NOMO-1 (cell line): ENCODE results near the gene EBI3.
"Not testable (repeated sequence)": the region's sequence is repeated elsewhere in the genome, so short reads cannot be mapped to it uniquely, and the experiment has no call there.

ENCODE experiments used
- DNase-seq, 2 experiments: peaks; one replicate each; lab custom pipeline; 2025; ENCODE audit not compliant: unreplicated experiment in 2 of 2; lab: John Stamatoyannopoulos, UW

EBI3 gene

DNA sequence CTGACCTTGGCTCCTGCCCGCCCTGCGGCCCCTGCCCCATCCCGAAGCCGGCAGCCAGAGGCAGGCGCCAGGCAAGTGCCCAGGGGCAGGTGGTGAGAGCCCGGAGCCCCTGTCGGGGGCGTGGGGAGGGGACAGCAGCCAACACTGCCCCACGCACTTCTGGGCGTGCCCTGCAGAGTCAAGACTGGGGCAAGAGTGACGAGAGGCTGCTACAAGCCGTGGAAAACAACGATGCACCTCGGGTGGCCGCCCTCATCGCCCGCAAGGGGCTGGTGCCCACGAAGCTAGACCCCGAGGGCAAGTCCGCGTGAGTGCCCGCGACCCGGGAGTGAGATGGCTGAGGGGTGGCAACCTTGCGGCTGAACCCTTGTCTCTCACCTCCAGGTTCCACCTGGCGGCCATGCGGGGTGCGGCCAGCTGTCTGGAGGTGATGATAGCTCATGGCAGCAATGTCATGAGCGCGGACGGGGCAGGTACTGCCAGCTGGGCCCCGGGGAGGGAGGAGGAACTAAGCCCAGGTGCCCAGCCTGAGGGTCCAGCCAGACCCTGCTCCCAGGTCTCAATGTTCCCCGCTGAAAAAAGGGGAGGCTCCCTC, 29.5 kb upstream of the EBI3 start:
- no peak for DNase-seq

DNA sequence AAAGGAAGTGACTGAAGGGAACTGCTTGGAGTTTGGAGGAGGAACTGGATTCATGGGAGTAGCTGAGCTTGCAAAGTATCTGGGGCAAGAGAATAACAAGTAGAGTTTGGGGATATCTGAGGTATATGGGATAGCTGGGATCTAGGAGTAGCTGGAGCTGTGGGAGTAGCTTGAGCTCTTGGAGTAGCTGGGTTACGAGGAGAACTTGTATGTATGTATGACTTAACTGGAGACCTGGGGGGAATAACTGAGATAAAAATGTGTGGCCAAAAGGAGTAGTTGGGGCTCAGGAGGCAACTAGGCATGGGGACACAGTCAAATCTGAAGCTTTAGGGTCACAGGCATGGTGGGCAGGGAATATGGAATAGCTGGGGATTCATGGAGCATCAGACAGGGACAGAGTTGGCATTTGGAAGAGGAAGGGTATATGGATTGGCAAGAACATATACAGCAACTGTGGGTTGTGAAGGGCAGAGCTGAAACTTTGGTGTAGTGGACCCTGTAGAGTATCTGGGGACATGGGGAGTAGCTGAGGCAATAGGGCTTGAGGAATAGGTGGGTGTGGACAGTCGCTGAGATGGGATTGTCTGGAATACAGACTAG, 28.3 kb upstream of the EBI3 start:
- DNase-seq: no peak

DNA sequence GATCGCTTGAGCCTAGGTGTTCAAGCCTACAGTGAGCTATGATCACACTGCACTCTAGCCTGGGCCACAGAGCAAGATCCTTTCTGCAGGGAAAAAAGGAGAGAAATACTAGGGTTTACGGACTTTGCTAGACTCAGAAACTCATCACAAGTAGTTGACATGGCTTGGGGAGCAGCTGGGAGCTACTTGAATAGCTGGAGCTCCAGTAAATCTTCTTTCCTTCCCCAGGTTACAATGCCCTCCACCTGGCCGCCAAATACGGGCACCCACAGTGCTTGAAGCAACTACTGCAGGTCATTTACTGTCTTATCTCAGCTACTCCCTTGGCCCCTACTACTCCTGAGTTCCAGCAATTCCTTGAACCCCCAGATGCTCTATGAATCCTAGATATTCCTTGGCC, 27.5 kb upstream of the EBI3 start:
- DNase-seq: no peak

DNA sequence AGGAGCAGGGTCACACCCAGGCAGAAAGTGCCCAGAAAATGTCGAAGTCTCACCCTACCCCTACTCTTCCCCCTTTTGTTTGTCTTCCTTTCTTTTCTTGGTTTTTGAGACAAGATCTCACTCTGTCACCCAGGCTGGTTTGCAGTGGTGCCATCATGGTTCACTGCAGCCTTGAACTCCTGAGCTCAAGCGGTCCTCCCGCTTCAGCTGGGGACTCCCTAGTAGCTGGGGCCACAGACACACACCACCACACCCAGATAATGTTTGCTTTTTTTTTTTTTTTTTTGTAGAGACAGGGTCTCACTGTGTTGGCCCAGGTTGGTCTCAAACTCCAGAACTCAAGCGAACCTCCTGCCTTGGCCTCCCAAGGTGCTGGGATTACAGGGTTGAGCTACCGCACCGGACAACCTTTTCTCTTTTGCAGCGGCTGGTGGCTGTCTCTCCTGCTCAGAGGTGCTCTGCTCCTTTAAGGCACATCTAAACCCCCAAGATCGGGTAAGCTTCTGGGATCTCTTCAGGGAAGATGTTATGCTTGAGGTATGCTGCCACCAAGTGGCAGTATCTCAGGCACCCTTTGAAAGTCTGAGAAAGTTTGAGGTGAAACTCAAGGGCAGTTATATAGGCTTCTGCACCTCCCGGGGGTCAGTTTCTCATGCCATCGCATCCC, 22.4 kb upstream of the EBI3 start:
- DNase-seq: no peak

DNA sequence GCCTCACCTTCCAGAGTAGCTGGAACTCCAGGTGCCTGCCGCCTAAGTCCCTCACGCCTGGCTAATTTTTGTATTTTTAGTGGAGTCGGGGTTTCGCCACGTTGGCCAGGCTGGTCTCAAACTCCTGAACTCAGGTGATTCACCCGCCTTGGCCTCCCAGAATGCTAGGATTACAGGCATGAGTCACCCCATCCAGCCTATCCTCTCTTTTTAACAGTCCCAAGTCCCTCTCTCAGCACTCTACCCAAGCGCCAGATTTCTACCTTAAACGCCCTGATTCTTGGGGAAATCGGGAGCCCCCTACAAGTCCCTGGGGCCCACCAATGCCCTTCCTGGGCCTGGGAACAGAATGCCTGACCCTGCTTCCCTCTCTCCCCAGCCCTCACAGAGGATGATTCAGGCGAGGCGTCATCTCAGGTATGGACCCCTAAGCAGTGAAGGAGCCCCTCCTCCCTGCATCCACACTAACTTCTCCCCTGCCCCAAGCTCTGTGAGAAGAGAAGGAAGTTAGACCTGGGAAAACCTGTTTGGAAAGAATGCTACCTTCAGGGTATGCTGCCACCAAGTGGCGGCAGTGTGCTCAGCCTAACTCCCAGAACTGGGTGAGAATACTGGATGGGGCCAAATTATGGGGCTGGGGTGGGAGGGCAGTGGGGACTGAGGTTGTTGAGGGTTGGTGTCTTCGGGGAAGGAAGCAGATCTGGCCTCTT, 20.8 kb upstream of the EBI3 start:
- DNase-seq: peak in 1 of 2 experiments; percentile 13

DNA sequence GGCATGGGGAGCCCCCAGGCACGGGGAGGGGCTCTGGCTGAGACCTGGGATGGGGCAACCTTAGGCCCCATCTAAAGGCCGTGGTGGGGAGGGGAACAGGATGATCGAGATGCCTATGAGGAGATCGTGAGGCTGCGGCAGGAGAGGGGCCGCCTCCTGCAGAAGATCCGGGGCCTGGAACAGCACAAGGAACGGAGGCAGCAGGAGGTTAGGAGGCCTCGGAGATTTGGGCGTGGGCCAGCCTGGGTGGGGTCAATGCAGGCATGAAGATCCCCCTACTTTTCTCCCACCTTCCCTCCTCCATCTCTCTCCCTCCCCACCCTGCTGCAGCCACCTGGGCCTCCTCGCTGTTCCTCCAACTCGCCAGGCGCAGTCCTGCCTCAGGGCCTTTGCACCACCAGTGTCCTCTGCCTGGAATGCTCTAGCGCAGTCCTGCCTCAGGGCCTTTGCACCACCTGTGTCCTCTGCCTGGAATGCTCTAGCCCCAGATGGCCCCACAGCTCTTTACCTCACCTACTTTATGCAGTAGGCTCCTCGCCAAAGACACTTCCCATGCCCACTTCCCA, 19.1 kb upstream of the EBI3 start:
- DNase-seq: no peak

DNA sequence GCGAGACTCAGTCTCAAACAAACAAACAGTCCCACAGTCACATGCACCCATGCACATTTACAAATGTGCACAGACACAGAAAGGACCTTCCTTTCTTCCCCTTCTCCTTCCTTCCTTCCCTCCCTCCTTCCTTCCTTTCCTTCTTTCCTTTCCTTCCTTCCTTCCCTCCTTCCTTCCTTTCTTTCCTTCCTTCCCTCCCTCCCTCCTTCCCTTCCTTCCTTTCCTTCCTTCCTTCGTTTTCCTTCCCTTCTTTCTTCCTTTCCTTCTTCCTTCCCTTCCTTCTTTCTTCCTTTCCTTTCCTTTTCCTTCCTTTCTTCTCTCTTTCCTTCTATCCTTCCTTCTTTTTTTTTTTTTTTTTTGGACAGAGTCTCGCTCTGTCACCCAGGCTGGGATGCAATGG, 16.2 kb upstream of the EBI3 start:
- DNase-seq: no peak

DNA sequence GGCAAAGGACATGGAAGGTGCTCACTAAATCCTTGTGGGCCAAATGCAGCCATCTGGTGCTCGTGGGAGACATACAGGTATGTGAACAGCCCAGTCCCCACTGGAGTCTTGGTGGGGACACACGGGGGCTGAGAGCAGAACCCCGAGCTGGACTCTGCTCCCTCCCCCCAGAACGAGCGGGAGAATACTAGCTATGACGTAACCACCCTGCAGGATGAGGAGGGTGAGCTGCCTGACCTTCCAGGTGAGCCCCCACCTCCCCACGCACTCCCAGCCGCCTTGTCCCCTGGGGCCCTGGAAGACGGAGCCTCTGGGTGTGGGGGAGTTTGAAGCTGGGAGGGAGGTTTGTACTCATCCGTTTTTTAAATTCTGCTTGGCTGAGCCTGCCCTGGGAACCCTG, 13.5 kb upstream of the EBI3 start:
- no peak for DNase-seq

DNA sequence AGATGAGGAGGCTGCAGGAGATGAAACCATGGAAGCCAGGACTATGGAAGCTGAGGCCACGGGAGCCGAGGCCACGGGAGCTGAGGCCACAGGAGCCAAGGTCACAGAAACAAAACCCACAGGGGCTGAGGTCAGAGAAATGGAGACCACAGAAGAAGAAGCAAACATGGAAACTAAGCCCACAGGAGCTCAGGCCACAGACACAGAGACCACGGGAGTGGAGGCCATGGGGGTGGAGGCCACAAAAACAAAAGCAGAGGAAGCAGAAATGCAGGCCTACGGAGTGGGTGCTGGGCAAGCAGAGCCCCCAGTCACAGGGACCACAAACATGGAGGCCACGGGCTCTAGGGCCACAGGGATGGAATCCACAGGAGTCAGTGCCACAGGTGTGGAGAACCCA, 12.5 kb upstream of the EBI3 start:
- no peak for DNase-seq

DNA sequence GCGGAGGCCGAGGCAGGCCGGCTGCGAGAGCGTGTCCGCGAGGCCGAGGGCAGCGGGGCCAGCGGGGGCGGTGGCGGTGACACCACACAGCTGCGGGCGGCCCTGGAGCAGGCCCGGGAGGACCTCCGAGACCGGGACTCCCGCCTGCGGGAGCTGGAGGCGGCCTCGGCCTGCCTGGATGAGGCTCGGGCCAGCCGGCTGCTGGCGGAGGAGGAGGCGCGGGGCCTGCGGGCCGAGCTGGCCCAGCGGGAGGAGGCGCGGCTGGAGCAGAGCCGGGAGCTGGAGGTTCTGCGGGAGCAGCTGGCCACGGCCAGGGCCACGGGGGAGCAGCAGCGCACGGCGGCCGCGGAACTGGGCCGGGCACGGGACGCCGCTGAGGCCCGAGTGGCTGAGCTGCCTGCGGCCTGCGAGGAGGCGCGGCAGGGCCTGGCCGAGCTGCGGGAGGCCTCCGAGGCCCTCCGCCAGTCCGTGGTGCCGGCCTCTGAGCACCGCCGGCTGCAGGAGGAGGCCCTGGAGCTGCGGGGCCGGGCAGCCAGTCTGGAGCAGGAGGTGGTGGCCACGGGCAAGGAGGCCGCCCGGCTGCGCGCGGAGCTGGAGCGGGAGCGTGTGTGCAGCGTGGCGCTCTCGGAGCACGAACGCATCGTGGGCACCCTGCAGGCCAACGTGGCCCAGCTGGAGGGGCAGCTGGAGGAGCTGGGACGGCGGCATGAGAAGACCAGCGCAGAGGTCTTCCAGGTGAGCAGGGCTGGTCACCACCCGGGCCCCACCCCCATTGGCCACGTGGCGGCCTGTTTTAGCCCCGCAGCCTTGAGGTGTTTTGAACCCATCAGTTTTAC, 11.7 kb upstream of the EBI3 start:
- DNase-seq: no peak

DNA sequence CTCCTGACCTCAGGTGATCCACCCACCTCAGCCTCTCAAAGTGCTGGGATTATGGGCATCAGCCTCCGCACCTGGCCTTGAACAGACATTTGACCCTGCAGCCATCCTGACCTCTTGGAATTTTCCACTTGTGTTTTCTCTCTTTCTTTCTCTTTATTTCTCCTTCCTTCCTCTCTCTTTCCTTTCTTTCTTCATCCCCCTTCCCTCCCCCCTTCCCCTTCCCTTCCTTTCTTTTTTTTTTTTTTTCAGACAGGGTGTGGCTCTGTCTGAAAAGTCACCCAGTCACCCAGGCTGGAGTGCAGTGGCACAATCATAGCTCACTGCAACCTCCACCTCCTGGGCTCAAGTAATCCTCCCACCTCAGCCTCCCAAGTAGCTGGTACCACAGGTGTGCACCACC, 10.8 kb upstream of the EBI3 start:
- not testable (repeated sequence) for DNase-seq

DNA sequence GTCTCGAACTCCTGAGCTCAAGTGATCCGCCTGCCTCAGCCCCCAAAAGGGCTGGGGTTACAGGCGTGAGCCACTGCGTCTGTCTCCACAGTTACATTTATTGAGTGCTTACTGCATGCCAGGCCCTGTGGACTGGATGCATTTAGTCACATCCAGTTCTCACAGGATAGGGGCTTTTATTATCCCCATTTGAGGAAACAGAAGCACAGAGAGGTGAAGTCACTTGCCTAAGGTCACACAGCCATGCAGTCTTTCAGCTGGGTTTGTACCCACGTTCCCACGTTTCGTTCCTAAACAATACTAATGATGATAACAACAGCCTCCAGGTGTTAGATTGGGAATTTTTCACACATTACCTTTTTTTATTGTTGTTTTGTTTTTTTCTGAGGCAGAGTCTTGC, 9.1 kb upstream of the EBI3 start:
- no peak for DNase-seq

DNA sequence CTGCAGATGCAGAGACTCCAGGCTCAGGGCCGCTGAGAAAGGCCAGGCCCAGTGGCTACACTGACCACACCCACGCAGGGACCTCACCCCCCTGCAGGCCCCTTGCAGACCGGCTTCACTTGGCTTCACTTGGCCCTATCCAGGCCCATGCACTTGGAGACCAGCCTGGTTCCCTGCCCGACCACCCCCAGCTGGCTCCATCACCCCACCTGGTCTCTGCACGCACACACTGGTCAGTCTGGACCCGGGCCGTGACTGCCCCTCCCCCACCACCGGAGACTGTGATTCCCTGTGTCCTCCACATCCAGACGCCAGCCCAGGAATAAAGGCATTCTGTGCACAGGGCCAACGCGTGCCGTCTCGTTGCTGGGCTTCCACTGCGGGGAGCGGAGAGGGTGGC, 4.9 kb upstream of the EBI3 start:
- no peak for DNase-seq

DNA sequence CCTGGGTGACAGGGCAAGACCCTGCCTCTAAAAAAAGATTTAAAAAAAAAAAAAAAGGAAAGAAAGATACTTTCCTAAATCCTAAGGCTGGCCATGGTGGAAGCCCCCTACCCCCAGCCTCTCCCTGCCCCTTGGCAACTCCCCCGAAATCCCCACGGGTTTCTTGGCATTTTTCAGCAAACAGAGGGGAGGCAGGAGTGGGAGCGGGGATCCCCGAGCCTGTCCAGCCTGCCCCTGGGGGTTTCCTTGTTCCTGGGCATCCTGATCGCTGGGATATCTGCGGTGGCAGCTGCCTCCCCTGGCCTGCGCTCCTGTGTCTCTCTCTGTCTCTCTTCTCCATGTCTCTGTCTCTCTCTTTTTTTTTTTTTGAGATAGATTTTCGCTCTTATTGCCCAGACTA, 3.4 kb upstream of the EBI3 start:
- no peak for DNase-seq

DNA sequence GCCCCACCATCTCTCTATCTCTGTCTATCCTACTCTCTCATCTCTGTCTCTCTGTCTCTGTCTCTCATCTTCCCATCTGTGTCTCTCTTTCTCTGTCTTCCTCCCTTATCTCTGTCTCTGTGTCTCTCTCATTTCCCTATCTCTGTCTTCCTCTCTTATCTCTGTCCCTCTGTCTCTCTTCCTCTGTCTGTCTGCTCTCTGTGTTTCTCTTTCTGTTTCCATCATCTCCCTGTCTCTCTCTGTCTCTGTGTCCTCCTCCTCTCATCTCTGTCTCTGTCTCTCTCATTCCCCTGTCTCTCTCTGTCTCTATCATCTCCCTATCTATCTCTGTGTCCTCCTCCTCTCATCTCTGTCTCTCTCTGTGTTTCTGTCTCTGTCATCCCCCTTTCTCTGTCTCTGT, 1.6 kb upstream of the EBI3 start:
- DNase-seq: no peak

DNA sequence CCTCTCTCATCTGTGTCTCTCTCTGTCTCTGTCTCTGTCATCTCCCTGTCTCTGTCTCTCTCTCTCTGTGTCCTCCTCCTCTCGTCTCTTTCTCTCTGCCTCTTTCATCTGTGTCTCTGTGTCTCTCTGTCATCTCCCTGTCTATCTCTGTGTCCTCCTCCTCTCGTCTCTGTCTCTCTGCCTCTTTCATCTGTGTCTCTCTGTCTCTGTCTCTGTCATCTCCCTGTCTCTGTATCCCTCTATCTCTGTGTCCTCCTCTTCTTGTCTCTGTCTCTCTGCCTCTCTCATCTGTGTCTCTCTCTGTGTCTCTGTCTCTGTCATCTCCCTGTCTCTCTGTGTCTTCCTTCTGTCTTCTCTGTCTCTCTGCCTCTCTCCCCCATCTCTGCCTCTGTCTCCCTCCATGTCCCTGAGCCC, 551 bp upstream of the EBI3 start:
- no peak for DNase-seq

DNA sequence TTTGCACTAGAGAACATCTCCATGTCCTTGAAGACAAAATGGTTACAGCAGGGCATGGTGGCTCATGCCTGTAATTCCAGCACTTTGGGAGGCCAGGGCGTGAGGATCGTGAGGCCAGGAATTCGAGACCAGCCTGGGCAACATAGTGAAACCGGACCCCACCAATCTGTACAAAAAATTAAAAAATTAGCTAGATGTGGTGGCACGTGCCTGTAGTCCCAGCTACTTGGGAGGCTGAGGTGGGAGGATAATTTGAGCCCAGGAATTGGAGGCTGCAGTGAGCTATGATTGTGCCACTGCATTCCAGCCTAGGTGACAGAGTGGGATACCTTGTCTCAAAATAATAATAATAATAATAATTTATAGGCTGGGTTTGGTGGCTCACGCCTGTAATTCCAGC, 914 bp downstream of the EBI3 start:
- DNase-seq: not testable (repeated sequence)

DNA sequence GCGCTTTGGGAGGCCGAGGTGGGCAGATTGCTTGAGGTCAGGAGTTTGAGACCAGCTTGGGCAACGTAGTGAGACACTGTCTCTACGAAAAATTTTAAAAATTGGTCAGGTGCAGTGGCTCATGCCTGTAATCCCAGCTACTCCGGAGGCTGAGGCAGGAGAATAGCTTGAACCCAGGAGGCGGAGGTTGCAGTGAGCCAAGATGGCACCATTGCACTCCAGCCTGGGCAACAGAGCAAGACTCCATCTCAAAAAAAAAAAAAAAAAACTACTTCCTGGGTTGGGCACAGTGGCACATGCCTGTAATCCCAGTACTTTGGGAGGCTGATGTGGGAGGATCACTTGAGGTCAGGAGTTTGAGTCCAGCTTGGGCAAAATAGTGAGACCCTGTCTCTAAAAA, 2.2 kb downstream of the EBI3 start:
- not testable (repeated sequence) for DNase-seq

DNA sequence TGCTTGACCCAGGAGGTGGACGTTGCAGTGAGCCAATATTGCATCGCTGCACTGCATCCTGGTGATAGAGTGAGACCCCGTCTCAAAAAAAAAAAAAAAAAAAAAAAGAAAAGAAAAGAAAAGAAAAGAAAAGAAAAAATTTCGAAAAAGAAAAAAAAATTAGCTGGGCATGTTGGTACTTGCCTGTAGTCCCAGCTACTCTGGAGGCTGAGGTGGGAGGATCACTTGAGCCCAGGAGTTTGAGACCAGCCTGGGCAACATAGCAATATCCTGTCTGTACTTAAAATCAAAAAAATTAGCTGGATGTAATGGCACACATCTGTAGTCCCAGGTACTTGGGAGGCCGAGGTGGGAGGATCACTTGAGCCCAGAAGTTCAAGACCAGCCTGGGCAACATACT, 2.8 kb downstream of the EBI3 start:
- DNase-seq: not testable (repeated sequence)

DNA sequence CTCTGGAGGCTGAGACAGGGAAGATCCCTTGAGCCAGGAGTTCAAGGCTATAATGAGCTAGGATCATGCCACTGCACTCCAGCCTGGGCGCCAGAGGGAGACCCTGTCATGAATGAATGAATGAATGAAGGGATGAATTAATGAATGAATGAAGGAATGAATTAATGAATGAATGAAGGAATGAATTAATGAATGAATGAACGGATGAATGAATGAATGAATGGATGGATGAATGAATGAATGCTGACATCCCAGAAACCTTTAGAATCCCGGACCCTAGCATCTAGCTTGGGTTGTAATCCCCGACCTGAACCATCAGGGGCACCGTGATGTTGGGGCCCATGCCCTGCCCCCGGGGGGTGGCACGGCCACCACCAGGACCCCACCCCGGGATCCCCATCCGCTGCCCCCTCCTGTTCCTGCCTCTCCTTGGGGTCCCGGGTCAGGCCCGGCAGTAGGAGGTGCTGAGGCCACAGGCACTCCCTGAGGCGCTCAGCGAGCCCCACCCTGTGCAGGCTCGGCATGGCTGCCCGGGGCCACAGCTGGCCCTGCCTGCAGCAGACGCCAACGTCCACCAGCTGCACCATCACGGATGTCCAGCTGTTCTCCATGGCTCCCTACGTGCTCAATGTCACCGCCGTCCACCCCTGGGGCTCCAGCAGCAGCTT, 3.4 kb downstream of the EBI3 start:
- DNase-seq: no peak
